Measurements from ENCODE around the gene PDGFD.

DNA sequence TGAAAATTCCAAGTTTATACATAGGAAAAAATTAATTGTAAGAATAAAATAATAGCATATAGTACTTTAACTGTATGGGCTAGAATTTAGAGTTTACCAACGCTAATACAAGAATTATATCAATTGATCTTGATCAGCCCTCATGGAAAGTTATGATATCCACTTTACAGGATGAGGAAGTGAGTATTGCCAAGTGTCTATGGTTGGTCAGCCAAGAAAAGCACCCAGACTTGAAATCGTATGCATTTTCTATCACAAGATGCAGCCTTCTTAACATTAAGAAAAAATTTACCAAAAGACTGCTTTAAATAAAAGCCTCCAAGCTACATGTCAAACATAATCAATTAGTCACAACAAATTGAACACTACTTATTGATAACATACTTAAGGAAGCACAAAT is 74.5 kb downstream of the PDGFD start:
- no peak for TF ChIP-seq EP300 (IDR thresholded peaks at IDR 0.05; ENCODE audit: borderline replicate concordance)
- TF ChIP-seq ZBTB7A (IDR thresholded peaks at IDR 0.05; ENCODE audit: low read depth) = no peak
- TF ChIP-seq, protein P1, sequence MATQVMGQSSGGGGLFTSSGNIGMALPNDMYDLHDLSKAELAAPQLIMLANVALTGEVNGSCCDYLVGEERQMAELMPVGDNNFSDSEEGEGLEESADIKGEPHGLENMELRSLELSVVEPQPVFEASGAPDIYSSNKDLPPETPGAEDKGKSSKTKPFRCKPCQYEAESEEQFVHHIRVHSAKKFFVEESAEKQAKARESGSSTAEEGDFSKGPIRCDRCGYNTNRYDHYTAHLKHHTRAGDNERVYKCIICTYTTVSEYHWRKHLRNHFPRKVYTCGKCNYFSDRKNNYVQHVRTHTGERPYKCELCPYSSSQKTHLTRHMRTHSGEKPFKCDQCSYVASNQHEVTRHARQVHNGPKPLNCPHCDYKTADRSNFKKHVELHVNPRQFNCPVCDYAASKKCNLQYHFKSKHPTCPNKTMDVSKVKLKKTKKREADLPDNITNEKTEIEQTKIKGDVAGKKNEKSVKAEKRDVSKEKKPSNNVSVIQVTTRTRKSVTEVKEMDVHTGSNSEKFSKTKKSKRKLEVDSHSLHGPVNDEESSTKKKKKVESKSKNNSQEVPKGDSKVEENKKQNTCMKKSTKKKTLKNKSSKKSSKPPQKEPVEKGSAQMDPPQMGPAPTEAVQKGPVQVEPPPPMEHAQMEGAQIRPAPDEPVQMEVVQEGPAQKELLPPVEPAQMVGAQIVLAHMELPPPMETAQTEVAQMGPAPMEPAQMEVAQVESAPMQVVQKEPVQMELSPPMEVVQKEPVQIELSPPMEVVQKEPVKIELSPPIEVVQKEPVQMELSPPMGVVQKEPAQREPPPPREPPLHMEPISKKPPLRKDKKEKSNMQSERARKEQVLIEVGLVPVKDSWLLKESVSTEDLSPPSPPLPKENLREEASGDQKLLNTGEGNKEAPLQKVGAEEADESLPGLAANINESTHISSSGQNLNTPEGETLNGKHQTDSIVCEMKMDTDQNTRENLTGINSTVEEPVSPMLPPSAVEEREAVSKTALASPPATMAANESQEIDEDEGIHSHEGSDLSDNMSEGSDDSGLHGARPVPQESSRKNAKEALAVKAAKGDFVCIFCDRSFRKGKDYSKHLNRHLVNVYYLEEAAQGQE (IDR thresholded peaks at IDR 0.05; ENCODE audit: low read depth) = no peak
- TF ChIP-seq TAF1 (IDR thresholded peaks at IDR 0.05; ENCODE audit: low read depth) = no peak
- TF ChIP-seq CEBPB (IDR thresholded peaks at IDR 0.05) = no peak
- no peak for TF ChIP-seq FOXM1 (IDR thresholded peaks at IDR 0.05; ENCODE audit: borderline replicate concordance, low read depth)

Data from Ishikawa (cell line).